IMR-90 (cell line): ENCODE data around the gene MAB21L3. TPM values are rescaled to one million over a fixed set of nuclear protein-coding genes. Genes with fewer than 3 reads are reported as not detected.

Source experiments
- ATAC-seq: fragments of 200-7000 bp; cut with Tn5 transposase; 2 replicates; pipeline ENCODE4 v1.9.1; 2020; ENCODE audit warnings: low read depth, mild to moderate bottlenecking, moderate library complexity
- BruUV-seq: library from RNA; stranded (reverse); fragments of 400-500 nt; replicated peaks from 2 replicates; lab custom pipeline; 2021; lab: Mats Ljungman, UMichigan
- CTCF ChIA-PET: fragments of 300-600 bp; formaldehyde crosslinking; extraction: SDS; loops from one replicate; lab custom pipeline; 2021; ENCODE audit warnings: antibody characterized with exemption; lab: Yijun Ruan, JAX
- POLR2A ChIA-PET: fragments of 300-600 bp; sonication (Branson Sonifier 250); formaldehyde crosslinking; loops from one replicate; lab custom pipeline; 2022; ENCODE audit warnings: antibody characterized with exemption; ENCODE audit not compliant: unreplicated experiment; lab: Charles Lee
- DNase-seq: peaks from one replicate; pipeline ENCODE4 v3.0.0; 2013
- H2AFZ ChIP-seq: replicated peaks from 2 replicates; pipeline ENCODE3; 2013; ENCODE audit warnings: low read length, mild to moderate bottlenecking; ENCODE audit not compliant: poor library complexity
- H2AK5ac ChIP-seq: 2 replicates; pipeline ENCODE4 v1.6.1; 2013; ENCODE audit warnings: low read depth, low read length, inconsistent platforms
- H2AK9ac ChIP-seq: replicated peaks from 2 replicates; pipeline ENCODE3; 2013; ENCODE audit warnings: mild to moderate bottlenecking, low read depth, low read length, moderate library complexity; ENCODE audit not compliant: poor library complexity
- H2BK120ac ChIP-seq: 2 replicates; pipeline ENCODE4 v1.6.1; 2013; ENCODE audit warnings: low read depth, low read length, inconsistent platforms
- H2BK15ac ChIP-seq: 3 replicates; pipeline ENCODE4 v1.6.1; 2013; ENCODE audit warnings: low read depth, low read length, inconsistent platforms
- H2BK20ac ChIP-seq: 2 replicates; pipeline ENCODE4 v1.6.1; 2013; ENCODE audit warnings: low read depth, mild to moderate bottlenecking, inconsistent platforms, low read length, moderate library complexity
- H2BK5ac ChIP-seq: 2 replicates; pipeline ENCODE4 v1.6.1; 2013; ENCODE audit warnings: mild to moderate bottlenecking, low read depth, low read length, inconsistent platforms; ENCODE audit not compliant: poor library complexity, severe bottlenecking
- H3K14ac ChIP-seq: replicated peaks from 2 replicates; pipeline ENCODE4 v1.6.1; 2013; ENCODE audit warnings: low read depth, low read length, inconsistent platforms
- H3K18ac ChIP-seq: 2 replicates; pipeline ENCODE4 v1.6.1; 2013; ENCODE audit warnings: low read depth, low read length, control low read depth
- H3K23ac ChIP-seq: 2 replicates; pipeline ENCODE4 v1.6.1; 2013; ENCODE audit warnings: low read depth, low read length, inconsistent platforms
- H3K27ac ChIP-seq: 2 replicates; pipeline ENCODE4 v1.5.1; 2013; ENCODE audit warnings: mild to moderate bottlenecking, control low read depth, low read length; ENCODE audit not compliant: insufficient read depth
- H3K27me3 ChIP-seq: 2 replicates; pipeline ENCODE4 v1.6.1; 2013; ENCODE audit warnings: low read length; ENCODE audit not compliant: control insufficient read depth, insufficient read depth
- H3K36me3 ChIP-seq: 2 replicates; pipeline ENCODE4 v1.6.1; 2013; ENCODE audit warnings: low read length, mixed read lengths; ENCODE audit not compliant: control insufficient read depth, insufficient read depth
- H3K4ac ChIP-seq: 2 replicates; pipeline ENCODE4 v1.6.1; 2013; ENCODE audit warnings: low read depth, low read length, inconsistent platforms
- H3K4me1 ChIP-seq: 2 replicates; pipeline ENCODE4 v1.6.1; 2013; ENCODE audit warnings: low read length, mixed read lengths; ENCODE audit not compliant: control insufficient read depth, insufficient read depth
- H3K4me2 ChIP-seq: 2 replicates; pipeline ENCODE4 v1.6.1; 2013; ENCODE audit warnings: low read depth, mild to moderate bottlenecking, control low read depth, low read length, moderate library complexity
- H3K4me3 ChIP-seq: 2 replicates; pipeline ENCODE4 v1.5.1; 2013; ENCODE audit warnings: low read depth, mild to moderate bottlenecking, control low read depth, low read length, moderate library complexity; ENCODE audit not compliant: insufficient read depth
- H3K56ac ChIP-seq: 2 replicates; pipeline ENCODE4 v1.6.1; 2013; ENCODE audit warnings: low read length, inconsistent platforms; ENCODE audit not compliant: insufficient read depth; ENCODE audit errors: extremely low read depth
- H3K79me1 ChIP-seq, 2 experiments: 2 replicates each; pipeline ENCODE4 v1.6.1; 2013; ENCODE audit warnings: low read length in 2 of 2, inconsistent platforms in 1 of 2, low read depth in 1 of 2
- H3K9ac ChIP-seq: 2 replicates; pipeline ENCODE4 v1.6.1; 2013; ENCODE audit warnings: low read depth, low read length, control low read depth
- H3K9me1 ChIP-seq: 2 replicates; pipeline ENCODE4 v1.6.1; 2013; ENCODE audit warnings: low read length, inconsistent platforms; ENCODE audit not compliant: insufficient read depth
- H3K9me3 ChIP-seq: 2 replicates; pipeline ENCODE4 v1.6.1; 2013; ENCODE audit warnings: low read length; ENCODE audit not compliant: control insufficient read depth, insufficient read depth
- H4K20me1 ChIP-seq: 2 replicates; pipeline ENCODE4 v1.6.1; 2013; ENCODE audit warnings: low read length, inconsistent platforms; ENCODE audit not compliant: insufficient read depth
- H4K5ac ChIP-seq: 2 replicates; pipeline ENCODE4 v1.6.1; 2013; ENCODE audit warnings: mild to moderate bottlenecking, low read depth, low read length, control low read depth
- H4K8ac ChIP-seq, 2 experiments: 2 replicates each; pipeline ENCODE4 v1.6.1; 2013; ENCODE audit warnings: low read depth in 2 of 2, low read length in 2 of 2, control low read depth in 1 of 2, inconsistent platforms in 1 of 2
- H4K91ac ChIP-seq: 2 replicates; pipeline ENCODE4 v1.6.1; 2013; ENCODE audit warnings: low read depth, low read length, inconsistent platforms; ENCODE audit not compliant: insufficient read depth
- BHLHE40 ChIP-seq: fragments of 150-350 bp; IDR thresholded peaks from 2 replicates; pipeline ENCODE4 v1.6.1; 2016; ENCODE audit warnings: mild to moderate bottlenecking, low read depth, low read length
- CEBPB ChIP-seq: IDR thresholded peaks from 2 replicates; pipeline ENCODE4 v1.6.1; 2012; ENCODE audit warnings: low read depth, low read length, improper control_type of control experiment
- CHD1 ChIP-seq: IDR thresholded peaks from 2 replicates; pipeline ENCODE4 v1.6.1; 2012; ENCODE audit warnings: low read depth, low read length, improper control_type of control experiment
- ELK1 ChIP-seq: fragments of 150-350 bp; IDR thresholded peaks from 2 replicates; pipeline ENCODE4 v1.6.1; 2016; ENCODE audit warnings: low read depth, mild to moderate bottlenecking, low read length, moderate library complexity, borderline replicate concordance
- FOS ChIP-seq: fragments of 150-350 bp; IDR thresholded peaks from 2 replicates; pipeline ENCODE4 v1.6.1; 2016; ENCODE audit warnings: low read depth, low read length
- MAFK ChIP-seq: IDR thresholded peaks from 2 replicates; pipeline ENCODE4 v1.6.1; 2012; ENCODE audit warnings: low read depth, low read length, improper control_type of control experiment
- MAZ ChIP-seq: IDR thresholded peaks from 2 replicates; pipeline ENCODE4 v1.6.1; 2012; ENCODE audit warnings: low read depth, mild to moderate bottlenecking, low read length, improper control_type of control experiment, moderate library complexity, borderline replicate concordance
- MXI1 ChIP-seq: IDR thresholded peaks from 2 replicates; pipeline ENCODE4 v1.6.1; 2012; ENCODE audit warnings: low read depth, mild to moderate bottlenecking, low read length, moderate library complexity, borderline replicate concordance
- NFE2L2 ChIP-seq: fragments of 150-350 bp; IDR thresholded peaks from 2 replicates; pipeline ENCODE4 v1.6.1; 2016; ENCODE audit warnings: low read depth, mild to moderate bottlenecking, low read length
- POLR2A ChIP-seq: IDR thresholded peaks from 2 replicates; pipeline ENCODE4 v1.6.1; 2012; ENCODE audit warnings: mild to moderate bottlenecking, low read depth, low read length
- RAD21 ChIP-seq: IDR thresholded peaks from 2 replicates; pipeline ENCODE4 v1.6.1; 2012; ENCODE audit warnings: low read length, improper control_type of control experiment
- RCOR1 ChIP-seq: IDR thresholded peaks from 2 replicates; pipeline ENCODE4 v1.6.1; 2012; ENCODE audit warnings: mild to moderate bottlenecking, low read length, improper control_type of control experiment; ENCODE audit not compliant: insufficient replicate concordance
- RFX5 ChIP-seq: IDR thresholded peaks from 2 replicates; pipeline ENCODE4 v1.8.0; 2012; ENCODE audit warnings: low read depth, mild to moderate bottlenecking, low read length, moderate library complexity
- SMC3 ChIP-seq: fragments of 150-350 bp; IDR thresholded peaks from 2 replicates; pipeline ENCODE4 v1.6.1; 2016; ENCODE audit warnings: low read depth, mild to moderate bottlenecking, antibody characterized with exemption, low read length, moderate library complexity
- USF2 ChIP-seq: fragments of 150-350 bp; IDR thresholded peaks from 2 replicates; pipeline ENCODE4 v1.6.1; 2017; ENCODE audit warnings: mild to moderate bottlenecking, antibody characterized with exemption, low read length, low read depth
- WGBS, 2 experiments: methylation state at CpG; one replicate each; pipeline versions ENCODE4 v1.1.5 to v1.1.7; 2013; ENCODE audit warnings: missing lambda C conversion rate in 2 of 2; ENCODE audit not compliant: insufficient read length in 1 of 2; ENCODE audit errors: extremely low coverage in 2 of 2; 5-methylcytosine and 5-hydroxymethylcytosine counted together
- dilution Hi-C: fragments of 300-500 bp; cut with HindIII; formaldehyde crosslinking; loops from one replicate; pipeline ENCODE4 v1.14.3; 2018; ENCODE audit warnings: low sequenced_read_pairs; ENCODE audit not compliant: unreplicated experiment
- in situ Hi-C: fragments of 300-500 bp; cut with MboI; formaldehyde crosslinking; loops from 3 replicates; pipeline ENCODE4 v1.14.3; 2019; ENCODE audit warnings: low sequenced_read_pairs, inconsistent platforms, mixed read lengths
- intact Hi-C: fragments of 100-400 bp; cut with micrococcal nuclease; formaldehyde crosslinking; loops from 2 replicates; pipeline ENCODE4 v1.10.0; 2022
- polyA plus RNA-seq, 3 experiments: library from polyadenylated mRNA; depleted of rRNA; stranded (reverse); fragments of >200 nt; gene quantifications; 2 replicates each; pipeline ENCODE4 v1.2.3, GENCODE V29; 2012; ENCODE audit warnings: low replicate concordance in 1 of 3
- total RNA-seq: library from RNA; depleted of rRNA; stranded (reverse); fragments of >200 nt; gene quantifications from 2 replicates; pipeline ENCODE4 v1.2.3, GENCODE V29; 2012
- TF ChIP-seq, protein P1 (sequence below): conservative IDR thresholded peaks from 2 replicates; pipeline ENCODE4 v1.5.1; 2012; ENCODE audit warnings: mild to moderate bottlenecking, low read depth, low read length, improper control_type of control experiment

Gene MAB21L3
- total and polyA plus RNA-seq, 2 of the 4 experiments (the other 2 are of a cell fraction): not detected

DNA sequence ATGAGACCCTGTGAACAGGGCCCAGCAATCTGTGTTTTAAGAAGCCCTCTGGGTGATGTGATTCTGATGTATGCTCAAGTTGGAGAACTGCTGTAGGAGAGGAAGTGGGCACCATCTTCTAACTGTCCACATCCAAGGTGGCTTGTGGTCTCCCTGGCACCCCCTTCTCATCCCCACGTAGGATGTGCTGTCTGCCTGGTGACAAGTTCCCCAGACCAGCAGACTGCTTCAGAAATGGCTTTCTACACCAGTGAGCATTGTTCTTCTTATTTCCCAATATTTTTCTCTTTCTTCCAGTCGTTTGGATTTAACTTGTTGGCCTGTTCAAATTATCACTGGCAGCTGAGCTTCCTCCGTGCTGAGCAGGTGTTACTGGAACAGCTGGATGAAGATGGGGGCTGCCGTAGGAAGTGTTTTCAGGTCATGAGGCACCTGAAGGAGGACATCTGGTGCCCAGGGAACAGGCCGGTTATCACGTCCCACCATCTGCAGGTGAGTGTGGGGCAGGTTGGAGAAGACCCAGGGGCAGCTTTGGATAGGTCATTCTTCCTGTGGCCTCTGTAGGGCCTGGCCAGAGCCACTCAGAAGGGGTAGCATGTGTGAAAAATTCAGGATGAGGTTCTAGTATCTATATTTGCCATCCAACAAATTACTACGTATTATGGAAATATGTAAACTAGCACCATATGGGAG lies 16.8 kb downstream of the MAB21L3 start:
- no peak overlapping the region for H3K9ac ChIP-seq
- H3K9me3 ChIP-seq: no peaks in the 10 kb centered on the region
- no peak overlapping the region for H2BK15ac ChIP-seq
- no peak overlapping the region for H2AK9ac ChIP-seq
- H2BK20ac ChIP-seq: no peak overlapping the region
- H2AK5ac ChIP-seq: no peak overlapping the region
- no peak overlapping the region for H3K23ac ChIP-seq
- peaks cover 32% of the 10 kb centered on the region for H3K27me3 ChIP-seq
- no peak overlapping the region for H4K91ac ChIP-seq
- no peak overlapping the region for H4K8ac ChIP-seq
- no peak overlapping the region for H3K18ac ChIP-seq
- intact Hi-C loops: no loop called here
- DNase-seq (no peak), ATAC-seq (no peak)
- no peak overlapping the region for H3K14ac ChIP-seq
- no TSS peak for BruUV-seq
- CTCF ChIA-PET: interaction anchor here (1.1 kb wide), 1 partner anchor 11 kb away, joined by 3 read pairs; no protein-coding TSS in a partner anchor
- dilution Hi-C loops: no loop called here
- TF ChIP-seq MAFK: no peak
- no peak for TF ChIP-seq MAZ
- no peak for TF ChIP-seq CEBPB
- no peak for TF ChIP-seq RCOR1
- no peak for TF ChIP-seq USF2
- no peak for TF ChIP-seq NFE2L2
- no peak for TF ChIP-seq FOS
- TF ChIP-seq MXI1: no peak
- TF ChIP-seq RAD21: no peak
- TF ChIP-seq SMC3: no peak
- TF ChIP-seq POLR2A: no peak
- TF ChIP-seq, protein P1, sequence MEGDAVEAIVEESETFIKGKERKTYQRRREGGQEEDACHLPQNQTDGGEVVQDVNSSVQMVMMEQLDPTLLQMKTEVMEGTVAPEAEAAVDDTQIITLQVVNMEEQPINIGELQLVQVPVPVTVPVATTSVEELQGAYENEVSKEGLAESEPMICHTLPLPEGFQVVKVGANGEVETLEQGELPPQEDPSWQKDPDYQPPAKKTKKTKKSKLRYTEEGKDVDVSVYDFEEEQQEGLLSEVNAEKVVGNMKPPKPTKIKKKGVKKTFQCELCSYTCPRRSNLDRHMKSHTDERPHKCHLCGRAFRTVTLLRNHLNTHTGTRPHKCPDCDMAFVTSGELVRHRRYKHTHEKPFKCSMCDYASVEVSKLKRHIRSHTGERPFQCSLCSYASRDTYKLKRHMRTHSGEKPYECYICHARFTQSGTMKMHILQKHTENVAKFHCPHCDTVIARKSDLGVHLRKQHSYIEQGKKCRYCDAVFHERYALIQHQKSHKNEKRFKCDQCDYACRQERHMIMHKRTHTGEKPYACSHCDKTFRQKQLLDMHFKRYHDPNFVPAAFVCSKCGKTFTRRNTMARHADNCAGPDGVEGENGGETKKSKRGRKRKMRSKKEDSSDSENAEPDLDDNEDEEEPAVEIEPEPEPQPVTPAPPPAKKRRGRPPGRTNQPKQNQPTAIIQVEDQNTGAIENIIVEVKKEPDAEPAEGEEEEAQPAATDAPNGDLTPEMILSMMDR: no peak
- no peak for TF ChIP-seq CHD1
- TF ChIP-seq RFX5: no peak
- TF ChIP-seq ELK1: no peak
- no peak for TF ChIP-seq BHLHE40
- H3K79me1 ChIP-seq: no peaks in the 10 kb centered on the region
- no peak overlapping the region for H3K4me3 ChIP-seq
- 60% methylated on average over 1 of the region's 7 CpGs; no CpG with 5 or more reads in 1 of the 2 experiments for WGBS, 2 experiments
- H3K4ac ChIP-seq: no peak overlapping the region
- in situ Hi-C loops: no loop called here
- no peak overlapping the region for H2BK5ac ChIP-seq
- no peaks in the 10 kb centered on the region for H3K36me3 ChIP-seq
- no peak overlapping the region for H3K27ac ChIP-seq
- 0 out of 2 replicates have a peak, but pooled peaks cover 1% of the 10 kb centered on the region for H3K4me1 ChIP-seq
- no peak overlapping the region for H4K5ac ChIP-seq
- no peak overlapping the region for H2BK120ac ChIP-seq
- no peak overlapping the region for H2AFZ ChIP-seq
- POLR2A ChIA-PET: no interaction called here
- no peaks in the 10 kb centered on the region for H3K9me1 ChIP-seq
- H4K20me1 ChIP-seq: no peaks in the 10 kb centered on the region
- H3K4me2 ChIP-seq: no peak overlapping the region
- no peak overlapping the region for H3K56ac ChIP-seq
